T-cell (primary cell): ENCODE measurements around the gene ARPP21. TPM values are rescaled to one million over a fixed set of nuclear protein-coding genes. Genes with fewer than 3 reads are reported as not detected.

Source experiments
- ATAC-seq, 4 experiments: fragments of 200-7000 bp in 3 of 4; fragments of 150-1000 bp in 1 of 4; cut with Tn5 transposase; replicated peaks in 1 of 4; 1 replicate in 3 of 4; 2 replicates in 1 of 4; pipeline ENCODE4 v1.10.0; 2021; ENCODE audit warnings: moderate library complexity in 3 of 4, mild to moderate bottlenecking in 2 of 4, moderate number of reproducible peaks in 1 of 4
- CTCF ChIA-PET, 2 donors: fragments of 300-600 bp; sonication (Branson Sonifier 250); formaldehyde crosslinking; loops; one replicate each; lab custom pipeline; 2022; ENCODE audit warnings: antibody characterized with exemption in 2 of 2; lab: Charles Lee
- POLR2A ChIA-PET, 2 donors: fragments of 300-600 bp; sonication (Branson Sonifier 250); formaldehyde crosslinking; loops; one replicate each; lab custom pipeline; 2022; ENCODE audit warnings: antibody characterized with exemption in 2 of 2; lab: Charles Lee
- DNase-seq, 35 experiments: peaks; one replicate each; pipeline versions ENCODE4 v3.0.0 to v3.0.0-alpha.2; 2013 to 2023
- H3K27ac ChIP-seq: one replicate; pipeline ENCODE4 v1.5.1; 2013; ENCODE audit warnings: low read length
- H3K27me3 ChIP-seq, 2 experiments: replicated peaks in 1 of 2; 1 replicate in 1 of 2; 2 replicates in 1 of 2; pipeline versions ENCODE4 v1.6.1 to v1.7.0; 2013; ENCODE audit warnings: low read length in 1 of 2, mixed read lengths in 1 of 2; ENCODE audit not compliant: control insufficient read depth in 2 of 2, insufficient read depth in 2 of 2; ENCODE audit errors: extremely low read depth in 1 of 2
- H3K36me3 ChIP-seq, 2 donors: 1 replicate in 1 of 2; 2 replicates in 1 of 2; pipeline versions ENCODE4 v1.6.1 to v1.7.0; 2013; ENCODE audit warnings: low read length in 1 of 2; ENCODE audit not compliant: control insufficient read depth in 2 of 2, insufficient read depth in 1 of 2; ENCODE audit errors: extremely low read depth in 1 of 2
- H3K4me1 ChIP-seq, 2 experiments: 1 replicate in 1 of 2; 2 replicates in 1 of 2; pipeline versions ENCODE4 v1.6.1 to v1.7.0; 2013; ENCODE audit warnings: low read length in 2 of 2, mixed read lengths in 1 of 2; ENCODE audit not compliant: insufficient read depth in 2 of 2, control insufficient read depth in 1 of 2; ENCODE audit errors: extremely low read depth in 1 of 2
- H3K4me3 ChIP-seq, 2 donors: 1 replicate in 1 of 2; 2 replicates in 1 of 2; pipeline versions ENCODE4 v1.5.1 to v1.7.0; 2013; ENCODE audit warnings: mild to moderate bottlenecking in 2 of 2, low read length in 1 of 2, moderate library complexity in 1 of 2; ENCODE audit not compliant: control insufficient read depth in 1 of 2; ENCODE audit errors: extremely low read depth in 1 of 2
- H3K9me3 ChIP-seq: 2 replicates; pipeline ENCODE4 v1.7.0; 2013
- H3K27ac Mint-ChIP-seq, 2 donors: one replicate each; pipeline ENCODE4 v1.8.0; 2020 to 2021; ENCODE audit warnings: mild to moderate bottlenecking in 2 of 2, mixed read lengths in 2 of 2
- H3K27me3 Mint-ChIP-seq, 2 donors: one replicate each; pipeline ENCODE4 v1.8.0; 2021 to 2022; ENCODE audit warnings: mixed read lengths in 2 of 2
- H3K36me3 Mint-ChIP-seq: one replicate; pipeline ENCODE4 v1.8.0; 2021; ENCODE audit warnings: mixed read lengths
- H3K4me1 Mint-ChIP-seq, 3 donors: one replicate each; pipeline ENCODE4 v1.8.0; 2020 to 2022; ENCODE audit warnings: mixed read lengths in 3 of 3, mild to moderate bottlenecking in 1 of 3
- H3K4me3 Mint-ChIP-seq, 3 donors: one replicate each; pipeline ENCODE4 v1.8.0; 2020 to 2022; ENCODE audit warnings: mild to moderate bottlenecking in 3 of 3, mixed read lengths in 3 of 3, moderate library complexity in 3 of 3
- H3K9me3 Mint-ChIP-seq, 3 donors: one replicate each; pipeline ENCODE4 v1.8.0; 2020 to 2022; ENCODE audit warnings: mixed read lengths in 3 of 3
- WGBS: methylation state at CpG from one replicate; pipeline ENCODE4 v1.1.5; 2013; ENCODE audit warnings: missing lambda C conversion rate; ENCODE audit not compliant: insufficient coverage; 5-methylcytosine and 5-hydroxymethylcytosine counted together
- total RNA-seq, 35 experiments: library from RNA in 6 of 35; stranded (reverse) in 6 of 35; fragments of 120-200 nt in 1 of 35; gene quantifications; one replicate each; pipeline versions ENCODE4 v1.2.1 to v1.2.4 and lab custom pipeline; 2013 to 2026

Gene ARPP21
- total RNA-seq, 5 donors from 2014 or later (not counting 1 experiment from before 2014, with no cell fraction given) = not detected

- H3K27me3 ChIP-seq = peaks cover 0 to 3% of the 10 kb centered on the region in 2 experiments
- Mint-ChIP-seq H3K36me3 (no peaks in the 10 kb centered on the region), H3K4me3 (no peak overlapping the region), H3K27ac (no peak overlapping the region), H3K27me3 (peaks cover 7 to 8% of the 10 kb centered on the region in 2 donors), H3K9me3 (no peaks in the 10 kb centered on the region), H3K4me1 (peaks cover 0 to 2% (median 0%) of the 10 kb centered on the region in 3 donors)
- no peaks in the 10 kb centered on the region for H3K4me1 ChIP-seq
- H3K9me3 ChIP-seq = no peaks in the 10 kb centered on the region
- no peak for DNase-seq
- no peak for ATAC-seq
- CTCF ChIA-PET = no interaction called here
- H3K27ac ChIP-seq = no peak overlapping the region
- no peaks in the 10 kb centered on the region for H3K36me3 ChIP-seq
- no peak overlapping the region for H3K4me3 ChIP-seq
- POLR2A ChIA-PET = interaction anchor here in 1 of 2 donors (0.6 kb wide), 1 partner anchor 100 kb away, joined by 4 read pairs; no protein-coding TSS in a partner anchor
- WGBS = no CpG with 5 or more reads among the region's 4 CpGs
Observed at GRCh38 chr3:35633332-35634124, 5.8 kb upstream of the ARPP21 start.

GRCh38 chr3:35635407-35635806 is 3.9 kb upstream of the ARPP21 start:
- Mint-ChIP-seq H3K36me3 (no peaks in the 10 kb centered on the region), H3K27me3 (peaks cover 21 to 24% of the 10 kb centered on the region in 2 donors), H3K4me3 (no peak overlapping the region), H3K4me1 (peaks cover 4 to 16% (median 5%) of the 10 kb centered on the region in 3 donors), H3K9me3 (no peaks in the 10 kb centered on the region), H3K27ac (no peak overlapping the region)
- H3K27me3 ChIP-seq = peaks cover 0 to 18% of the 10 kb centered on the region in 2 experiments
- ChIA-PET CTCF (no interaction called here), POLR2A (no interaction called here)
- no peak overlapping the region for H3K4me3 ChIP-seq
- H3K4me1 ChIP-seq = peaks cover under 1 to 8% of the 10 kb centered on the region in 2 experiments
- H3K27ac ChIP-seq = no peak overlapping the region
- no CpG with 5 or more reads among the region's 3 CpGs for WGBS
- H3K36me3 ChIP-seq = no peaks in the 10 kb centered on the region
- no peaks in the 10 kb centered on the region for H3K9me3 ChIP-seq
- DNase-seq (no peak), ATAC-seq (no peak)

GRCh38 chr3:35635926-35636683 is 3.2 kb upstream of the ARPP21 start:
- ChIA-PET POLR2A (no interaction called here), CTCF (no interaction called here)
- H3K36me3 Mint-ChIP-seq = no peaks in the 10 kb centered on the region
- H3K4me3 Mint-ChIP-seq = no peak overlapping the region
- H3K27me3 Mint-ChIP-seq = peaks cover 26 to 28% of the 10 kb centered on the region in 2 donors
- peaks cover 4 to 20% (median 6%) of the 10 kb centered on the region in 3 donors for H3K4me1 Mint-ChIP-seq
- ATAC-seq (no peak), DNase-seq (no peak)
- Histone ChIP-seq H3K4me3 (no peak overlapping the region), H3K9me3 (no peaks in the 10 kb centered on the region), H3K4me1 (peaks cover 4 to 8% of the 10 kb centered on the region in 2 experiments), H3K27ac (no peak overlapping the region), H3K36me3 (no peaks in the 10 kb centered on the region), H3K27me3 (peaks cover 0 to 18% of the 10 kb centered on the region in 2 experiments)
- no peak overlapping the region for H3K27ac Mint-ChIP-seq
- WGBS = 67% methylated on average over 2 of the region's 4 CpGs
- H3K9me3 Mint-ChIP-seq = no peaks in the 10 kb centered on the region

DNA sequence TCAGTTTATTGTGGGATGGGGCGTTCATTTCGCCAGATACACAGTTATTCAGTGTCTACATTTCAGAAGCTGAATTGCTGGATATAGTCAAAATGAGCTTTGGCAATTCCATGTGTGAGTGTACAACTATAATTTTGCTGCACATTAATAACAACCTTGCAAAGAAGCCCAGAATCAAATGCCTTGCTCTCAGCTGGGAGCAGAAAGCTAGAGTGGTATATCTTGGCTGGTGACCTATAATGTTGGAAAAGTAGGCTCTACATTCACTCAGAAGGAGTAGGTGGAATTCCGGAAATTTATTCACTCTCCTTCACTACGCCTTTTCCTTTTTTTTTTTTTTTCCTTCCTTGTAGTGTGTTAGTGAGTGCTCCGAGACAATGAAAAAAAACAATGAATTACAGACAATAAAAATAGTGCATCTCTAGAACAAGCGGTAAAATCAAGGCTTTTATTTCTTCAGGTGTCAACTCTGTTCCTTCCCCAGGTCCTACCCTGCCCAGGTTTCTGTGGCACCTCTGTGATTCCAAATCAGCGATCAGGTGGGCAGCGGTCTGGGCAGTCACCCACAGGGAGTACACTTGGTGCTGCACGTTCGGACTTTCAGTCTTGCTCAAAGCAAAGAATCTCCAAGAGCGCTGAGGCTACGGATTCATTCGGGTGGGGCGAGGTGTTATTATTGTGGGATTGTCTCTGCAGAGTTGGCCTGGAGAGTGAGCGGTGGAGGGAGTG is 910 bp upstream of the ARPP21 start:
- peaks cover 4 to 20% (median 6%) of the 10 kb centered on the region in 3 donors for H3K4me1 Mint-ChIP-seq
- peak overlapping the region in 1 of 2 donors; percentile 95 for H3K4me3 ChIP-seq
- H3K27me3 Mint-ChIP-seq = peaks cover 28 to 33% of the 10 kb centered on the region in 2 donors
- H3K9me3 ChIP-seq = no peaks in the 10 kb centered on the region
- H3K36me3 ChIP-seq = no peaks in the 10 kb centered on the region
- H3K27me3 ChIP-seq = peaks cover 0 to 16% of the 10 kb centered on the region in 2 experiments
- ATAC-seq (no peak), DNase-seq (no peak)
- peak overlapping the region; percentile 1 to 80 (median 28) for H3K4me3 Mint-ChIP-seq
- no peaks in the 10 kb centered on the region for H3K36me3 Mint-ChIP-seq
- H3K4me1 ChIP-seq = peaks cover 8 to 12% of the 10 kb centered on the region in 2 experiments
- H3K27ac Mint-ChIP-seq = no peak overlapping the region
- WGBS = 87% methylated on average over 11 of the region's 15 CpGs
- ChIA-PET POLR2A (no interaction called here), CTCF (interaction anchor here in 1 of 2 donors (0.6 kb wide), 1 partner anchor 8 kb away, joined by 3 read pairs; no protein-coding TSS in a partner anchor)
- H3K27ac ChIP-seq = no peak overlapping the region
- no peaks in the 10 kb centered on the region for H3K9me3 Mint-ChIP-seq

GRCh38 chr3:35638980-35639253 is 408 bp upstream of the ARPP21 start:
- ATAC-seq (no peak), DNase-seq (no peak)
- ChIA-PET POLR2A (no interaction called here), CTCF (no interaction called here)
- Mint-ChIP-seq H3K36me3 (no peaks in the 10 kb centered on the region), H3K4me3 (peak overlapping the region; percentile 1 to 80 (median 28)), H3K27me3 (peaks cover 28 to 33% of the 10 kb centered on the region in 2 donors), H3K4me1 (peaks cover 4 to 20% (median 6%) of the 10 kb centered on the region in 3 donors), H3K9me3 (no peaks in the 10 kb centered on the region), H3K27ac (no peak overlapping the region)
- no peaks in the 10 kb centered on the region for H3K9me3 ChIP-seq
- H3K36me3 ChIP-seq = no peaks in the 10 kb centered on the region
- H3K4me1 ChIP-seq = peaks cover 8 to 12% of the 10 kb centered on the region in 2 experiments
- H3K27me3 ChIP-seq = peaks cover 0 to 16% of the 10 kb centered on the region in 2 experiments
- peak overlapping the region in 1 of 2 donors; percentile 95 for H3K4me3 ChIP-seq
- WGBS = 16% methylated on average over 21 of the region's 21 CpGs
- no peak overlapping the region for H3K27ac ChIP-seq
